ENCODE measurements around the gene CFAP20DC.

The CFAP20DC gene

GRCh38 chr3:58693940-58694850 lies 355.6 kb downstream of the CFAP20DC start:
- CTCF ChIA-PET = interaction anchor here (0.7 kb wide), 1 partner anchor 179 kb away, joined by 5 read pairs; no protein-coding TSS in a partner anchor
- POLR2A ChIA-PET = no interaction called here

GRCh38 chr3:58692484-58692883 lies 357.3 kb downstream of the CFAP20DC start:
- no peak for TF ChIP-seq ZNF121 (tag by site-specific recombination; IDR thresholded peaks at IDR 0.05)
- no peak for TF ChIP-seq ZNF701 (tag by site-specific recombination; IDR thresholded peaks at IDR 0.05)
- no peak for TF ChIP-seq ZSCAN23 (tag by site-specific recombination; IDR thresholded peaks at IDR 0.05)
- no peak for TF ChIP-seq ZNF48 (tag by site-specific recombination; IDR thresholded peaks at IDR 0.05)
- no peak for TF ChIP-seq ZNF521 (tag by site-specific recombination; IDR thresholded peaks at IDR 0.05)
- TF ChIP-seq ZNF223 (tag by site-specific recombination; IDR thresholded peaks at IDR 0.05) = no peak
- TF ChIP-seq ZBTB1 (tag by site-specific recombination; IDR thresholded peaks at IDR 0.05) = no peak
- no peak for TF ChIP-seq ZNF530 (tag by site-specific recombination; IDR thresholded peaks at IDR 0.05; ENCODE audit: low read depth)
- POLR2A ChIA-PET = no interaction called here
- Histone ChIP-seq H3K27ac (ENCODE audit: extremely low read depth, low read depth, low read length) (no peak overlapping the region), H3K4me1 (ENCODE audit: control insufficient read depth, insufficient read depth, low read length) (no peaks in the 10 kb centered on the region), H3K4me3 (ENCODE audit: low read depth, low read length) (no peak overlapping the region), H3K9me3 (ENCODE audit: control insufficient read depth, insufficient read depth, low read depth, low read length) (no peaks in the 10 kb centered on the region), H3K36me3 (ENCODE audit: control insufficient read depth in 2 of 2, insufficient read depth in 1 of 2, low read length in 2 of 2) (no peaks in the 10 kb centered on the region)
- CTCF ChIA-PET = interaction anchor here (0.7 to 1.1 kb wide), 2 partner anchors 27 to 95 kb away, joined by 3 read pairs; no protein-coding TSS in a partner anchor

More at GRCh38 chr3:58693940-58694850, 355.6 kb downstream of the CFAP20DC start:
- no peaks in the 10 kb centered on the region for H3K36me3 ChIP-seq (ENCODE audit: control insufficient read depth in 2 of 2, insufficient read depth in 1 of 2, low read length in 2 of 2)
- H3K4me3 ChIP-seq (ENCODE audit: low read depth, low read length) = no peak overlapping the region
- no peak for TF ChIP-seq PRDM1 (tag by site-specific recombination; IDR thresholded peaks at IDR 0.05)
- no peak for TF ChIP-seq KLF16 (tag by site-specific recombination; IDR thresholded peaks at IDR 0.05)
- no peak for TF ChIP-seq ZNF776 (tag by site-specific recombination; IDR thresholded peaks at IDR 0.05; ENCODE audit: borderline replicate concordance)
- TF ChIP-seq ZBTB44 (tag by site-specific recombination; IDR thresholded peaks at IDR 0.05) = no peak
- H3K27ac ChIP-seq (ENCODE audit: extremely low read depth, low read depth, low read length) = no peak overlapping the region
- H3K4me1 ChIP-seq (ENCODE audit: control insufficient read depth, insufficient read depth, low read length) = no peaks in the 10 kb centered on the region
- no peaks in the 10 kb centered on the region for H3K9me3 ChIP-seq (ENCODE audit: control insufficient read depth, insufficient read depth, low read depth, low read length)

All from HEK293 (cell line).